ENCODE results near the gene PRSS33. TPM values are rescaled to one million over a fixed set of nuclear protein-coding genes. Genes with fewer than 3 reads are reported as not detected.

PRSS33 gene
- total and polyA plus RNA-seq, 9 of the 15 experiments (the other 6 are each of a cell fraction or from before 2014, with no cell fraction given), result not detected

DNA sequence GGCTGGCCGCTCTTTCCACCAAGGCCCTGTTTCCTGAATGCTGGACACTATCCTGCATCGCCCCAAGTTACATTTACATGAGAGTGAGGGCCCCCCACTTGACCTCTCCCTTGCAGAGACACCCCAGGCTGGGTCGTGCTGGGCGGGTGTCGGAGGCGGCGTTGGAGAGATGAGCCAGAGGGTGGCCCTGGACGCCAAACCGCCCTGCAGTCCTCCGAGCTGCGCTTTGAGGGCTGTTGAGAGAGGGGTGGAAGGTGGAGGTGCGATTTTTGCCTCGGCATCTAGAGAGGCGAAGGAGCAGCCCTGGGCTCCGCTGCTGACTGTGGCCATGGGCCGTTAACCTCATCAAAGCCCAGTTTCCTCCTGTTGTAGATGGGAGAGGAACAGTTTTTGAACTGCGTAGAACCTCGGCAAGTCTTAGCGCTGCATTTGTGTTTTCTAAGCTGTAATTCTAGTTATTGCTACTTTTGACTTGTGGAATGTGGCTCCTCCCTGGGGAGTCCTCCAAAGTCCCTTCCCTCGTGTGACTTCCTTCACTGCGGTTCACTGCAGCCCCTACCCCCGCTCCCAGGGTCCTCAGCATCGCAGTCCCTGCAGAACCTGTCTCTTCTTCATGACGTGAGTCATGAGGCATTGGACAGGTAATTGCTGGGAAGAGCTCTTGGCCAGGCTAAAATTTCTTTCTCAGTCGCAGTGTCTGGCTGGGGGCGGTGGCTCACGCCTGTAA, 9.3 kb downstream of the PRSS33 start (continued):
- TF ChIP-seq, protein P1, sequence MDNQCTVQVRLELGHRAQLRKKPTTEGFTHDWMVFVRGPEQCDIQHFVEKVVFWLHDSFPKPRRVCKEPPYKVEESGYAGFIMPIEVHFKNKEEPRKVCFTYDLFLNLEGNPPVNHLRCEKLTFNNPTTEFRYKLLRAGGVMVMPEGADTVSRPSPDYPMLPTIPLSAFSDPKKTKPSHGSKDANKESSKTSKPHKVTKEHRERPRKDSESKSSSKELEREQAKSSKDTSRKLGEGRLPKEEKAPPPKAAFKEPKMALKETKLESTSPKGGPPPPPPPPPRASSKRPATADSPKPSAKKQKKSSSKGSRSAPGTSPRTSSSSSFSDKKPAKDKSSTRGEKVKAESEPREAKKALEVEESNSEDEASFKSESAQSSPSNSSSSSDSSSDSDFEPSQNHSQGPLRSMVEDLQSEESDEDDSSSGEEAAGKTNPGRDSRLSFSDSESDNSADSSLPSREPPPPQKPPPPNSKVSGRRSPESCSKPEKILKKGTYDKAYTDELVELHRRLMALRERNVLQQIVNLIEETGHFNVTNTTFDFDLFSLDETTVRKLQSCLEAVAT (IDR thresholded peaks at IDR 0.05), result no peak
- no peak for TF ChIP-seq ZNF41 (CRISPR knock-in tag; conservative IDR thresholded peaks at IDR 0.05)
- no peak for TF ChIP-seq MAFG (tag; conservative IDR thresholded peaks at IDR 0.05)
- TF ChIP-seq, protein P2, sequence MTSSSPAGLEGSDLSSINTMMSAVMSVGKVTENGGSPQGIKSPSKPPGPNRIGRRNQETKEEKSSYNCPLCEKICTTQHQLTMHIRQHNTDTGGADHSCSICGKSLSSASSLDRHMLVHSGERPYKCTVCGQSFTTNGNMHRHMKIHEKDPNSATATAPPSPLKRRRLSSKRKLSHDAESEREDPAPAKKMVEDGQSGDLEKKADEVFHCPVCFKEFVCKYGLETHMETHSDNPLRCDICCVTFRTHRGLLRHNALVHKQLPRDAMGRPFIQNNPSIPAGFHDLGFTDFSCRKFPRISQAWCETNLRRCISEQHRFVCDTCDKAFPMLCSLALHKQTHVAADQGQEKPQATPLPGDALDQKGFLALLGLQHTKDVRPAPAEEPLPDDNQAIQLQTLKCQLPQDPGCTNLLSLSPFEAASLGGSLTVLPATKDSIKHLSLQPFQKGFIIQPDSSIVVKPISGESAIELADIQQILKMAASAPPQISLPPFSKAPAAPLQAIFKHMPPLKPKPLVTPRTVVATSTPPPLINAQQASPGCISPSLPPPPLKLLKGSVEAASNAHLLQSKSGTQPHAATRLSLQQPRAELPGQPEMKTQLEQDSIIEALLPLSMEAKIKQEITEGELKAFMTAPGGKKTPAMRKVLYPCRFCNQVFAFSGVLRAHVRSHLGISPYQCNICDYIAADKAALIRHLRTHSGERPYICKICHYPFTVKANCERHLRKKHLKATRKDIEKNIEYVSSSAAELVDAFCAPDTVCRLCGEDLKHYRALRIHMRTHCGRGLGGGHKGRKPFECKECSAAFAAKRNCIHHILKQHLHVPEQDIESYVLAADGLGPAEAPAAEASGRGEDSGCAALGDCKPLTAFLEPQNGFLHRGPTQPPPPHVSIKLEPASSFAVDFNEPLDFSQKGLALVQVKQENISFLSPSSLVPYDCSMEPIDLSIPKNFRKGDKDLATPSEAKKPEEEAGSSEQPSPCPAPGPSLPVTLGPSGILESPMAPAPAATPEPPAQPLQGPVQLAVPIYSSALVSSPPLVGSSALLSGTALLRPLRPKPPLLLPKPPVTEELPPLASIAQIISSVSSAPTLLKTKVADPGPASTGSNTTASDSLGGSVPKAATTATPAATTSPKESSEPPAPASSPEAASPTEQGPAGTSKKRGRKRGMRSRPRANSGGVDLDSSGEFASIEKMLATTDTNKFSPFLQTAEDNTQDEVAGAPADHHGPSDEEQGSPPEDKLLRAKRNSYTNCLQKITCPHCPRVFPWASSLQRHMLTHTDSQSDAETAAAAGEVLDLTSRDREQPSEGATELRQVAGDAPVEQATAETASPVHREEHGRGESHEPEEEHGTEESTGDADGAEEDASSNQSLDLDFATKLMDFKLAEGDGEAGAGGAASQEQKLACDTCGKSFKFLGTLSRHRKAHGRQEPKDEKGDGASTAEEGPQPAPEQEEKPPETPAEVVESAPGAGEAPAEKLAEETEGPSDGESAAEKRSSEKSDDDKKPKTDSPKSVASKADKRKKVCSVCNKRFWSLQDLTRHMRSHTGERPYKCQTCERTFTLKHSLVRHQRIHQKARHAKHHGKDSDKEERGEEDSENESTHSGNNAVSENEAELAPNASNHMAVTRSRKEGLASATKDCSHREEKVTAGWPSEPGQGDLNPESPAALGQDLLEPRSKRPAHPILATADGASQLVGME (CRISPR knock-in tag; IDR thresholded peaks at IDR 0.05), result no peak
- TF ChIP-seq RBM34 (IDR thresholded peaks at IDR 0.05; ENCODE audit: borderline replicate concordance, insufficient read depth, low read length), result no peak
- TF ChIP-seq ATF7 (IDR thresholded peaks at IDR 0.05), result no peak
- no peak for TF ChIP-seq SRSF1 (IDR thresholded peaks at IDR 0.05; ENCODE audit: low read depth, low read length)
- no peak for TF ChIP-seq FOS (IDR thresholded peaks at IDR 0.05; ENCODE audit: extremely low read depth, insufficient read length)
- TF ChIP-seq, protein P3, sequence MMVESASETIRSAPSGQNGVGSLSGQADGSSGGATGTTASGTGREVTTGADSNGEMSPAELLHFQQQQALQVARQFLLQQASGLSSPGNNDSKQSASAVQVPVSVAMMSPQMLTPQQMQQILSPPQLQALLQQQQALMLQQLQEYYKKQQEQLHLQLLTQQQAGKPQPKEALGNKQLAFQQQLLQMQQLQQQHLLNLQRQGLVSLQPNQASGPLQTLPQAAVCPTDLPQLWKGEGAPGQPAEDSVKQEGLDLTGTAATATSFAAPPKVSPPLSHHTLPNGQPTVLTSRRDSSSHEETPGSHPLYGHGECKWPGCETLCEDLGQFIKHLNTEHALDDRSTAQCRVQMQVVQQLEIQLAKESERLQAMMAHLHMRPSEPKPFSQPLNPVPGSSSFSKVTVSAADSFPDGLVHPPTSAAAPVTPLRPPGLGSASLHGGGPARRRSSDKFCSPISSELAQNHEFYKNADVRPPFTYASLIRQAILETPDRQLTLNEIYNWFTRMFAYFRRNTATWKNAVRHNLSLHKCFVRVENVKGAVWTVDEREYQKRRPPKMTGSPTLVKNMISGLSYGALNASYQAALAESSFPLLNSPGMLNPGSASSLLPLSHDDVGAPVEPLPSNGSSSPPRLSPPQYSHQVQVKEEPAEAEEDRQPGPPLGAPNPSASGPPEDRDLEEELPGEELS (CRISPR knock-in tag; IDR thresholded peaks at IDR 0.05; ENCODE audit: borderline replicate concordance), result no peak
- TF ChIP-seq, protein P4, sequence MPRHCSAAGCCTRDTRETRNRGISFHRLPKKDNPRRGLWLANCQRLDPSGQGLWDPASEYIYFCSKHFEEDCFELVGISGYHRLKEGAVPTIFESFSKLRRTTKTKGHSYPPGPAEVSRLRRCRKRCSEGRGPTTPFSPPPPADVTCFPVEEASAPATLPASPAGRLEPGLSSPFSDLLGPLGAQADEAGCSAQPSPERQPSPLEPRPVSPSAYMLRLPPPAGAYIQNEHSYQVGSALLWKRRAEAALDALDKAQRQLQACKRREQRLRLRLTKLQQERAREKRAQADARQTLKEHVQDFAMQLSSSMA (CRISPR knock-in tag; IDR thresholded peaks at IDR 0.05), result no peak
- no peak for TF ChIP-seq COPS2 (conservative IDR thresholded peaks at IDR 0.05)
- TF ChIP-seq RBM25 (IDR thresholded peaks at IDR 0.05; ENCODE audit: low read depth, low read length, severe bottlenecking), result no peak
- no peak for TF ChIP-seq ZBTB1 (CRISPR knock-in tag; IDR thresholded peaks at IDR 0.05; ENCODE audit: borderline replicate concordance, low read depth)
- TF ChIP-seq, protein P5, sequence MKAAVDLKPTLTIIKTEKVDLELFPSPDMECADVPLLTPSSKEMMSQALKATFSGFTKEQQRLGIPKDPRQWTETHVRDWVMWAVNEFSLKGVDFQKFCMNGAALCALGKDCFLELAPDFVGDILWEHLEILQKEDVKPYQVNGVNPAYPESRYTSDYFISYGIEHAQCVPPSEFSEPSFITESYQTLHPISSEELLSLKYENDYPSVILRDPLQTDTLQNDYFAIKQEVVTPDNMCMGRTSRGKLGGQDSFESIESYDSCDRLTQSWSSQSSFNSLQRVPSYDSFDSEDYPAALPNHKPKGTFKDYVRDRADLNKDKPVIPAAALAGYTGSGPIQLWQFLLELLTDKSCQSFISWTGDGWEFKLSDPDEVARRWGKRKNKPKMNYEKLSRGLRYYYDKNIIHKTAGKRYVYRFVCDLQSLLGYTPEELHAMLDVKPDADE (conservative IDR thresholded peaks at IDR 0.05; ENCODE audit: control insufficient read depth, low read depth, low read length), result no peak
- TF ChIP-seq TRIM28 (IDR thresholded peaks at IDR 0.05), result no peak

Data from K562 (cell line).